ENCODE results near the gene ESRRA. TPM values are rescaled to one million over a fixed set of nuclear protein-coding genes. Genes with fewer than 3 reads are reported as not detected.
A peak's percentile ranks its signal among the peaks of the same experiment; 100 is the strongest.

The ESRRA gene
- total RNA-seq, 1 experiment from 2014 or later = 111 TPM

GRCh38 chr11:64355078-64355940 lies 50.0 kb downstream of the ESRRA start:
- no peak for TF ChIP-seq EZH2 (IDR thresholded peaks at IDR 0.05; ENCODE audit: low read length, unreplicated experiment)
- TF ChIP-seq CTCF (conservative IDR thresholded peaks at IDR 0.05; ENCODE audit: low read depth, low read length) = peak; percentile 98
- TF ChIP-seq EZH2phosphoT487 (IDR thresholded peaks at IDR 0.05; ENCODE audit: borderline replicate concordance, low read length) = no peak
- H3K4me1 ChIP-seq (ENCODE audit: insufficient read depth, low read length) = peaks cover 30% of the 10 kb centered on the region
- H4K20me1 ChIP-seq (ENCODE audit: low read length) = no peaks in the 10 kb centered on the region
- CTCF ChIA-PET = interaction anchor here (0.5 to 4.5 kb wide), 33 partner anchors 9 to 1559 kb away, joined by 3 to 106 read pairs (median 4); partner anchors contain the start of genes CCDC88B, ESRRA, PLCB3 and PRDX5
- H3F3A ChIP-seq (ENCODE audit: low read length, unreplicated experiment) = no peaks in the 10 kb centered on the region
- POLR2A ChIA-PET (ENCODE audit: unreplicated experiment) = interaction anchor here (0.8 to 1.3 kb wide), 3 partner anchors 13 to 50 kb away, joined by 4 to 20 read pairs (median 14); partner anchors contain the start of genes ESRRA, PRDX5 and TRMT112
- H3K27ac ChIP-seq (ENCODE audit: low read length) = peak overlapping the region; percentile 40
- H2AFZ ChIP-seq (ENCODE audit: low read length) = peak overlapping the region; percentile 90
- DNase-seq (peak; percentile 94), ATAC-seq (peak; percentile 54)
- no peaks in the 10 kb centered on the region for H3K27me3 ChIP-seq (ENCODE audit: low read length)
- H3K4me3 ChIP-seq (ENCODE audit: low read length) = peak overlapping the region; percentile 58
- H3K4me2 ChIP-seq (ENCODE audit: low read length) = peak overlapping the region; percentile 80
- BruUV-seq (replicated peaks) = no TSS peak
- no peaks in the 10 kb centered on the region for H3K9me2 ChIP-seq (replicated peaks; ENCODE audit: low read length)
- intact Hi-C loops (cut with micrococcal nuclease) = loop anchor here (1.0 to 5.0 kb wide), 4 partner anchors 37 to 297 kb away; partner anchors contain the start of genes ESRRA and PRDX5
- no peaks in the 10 kb centered on the region for H3K9me3 ChIP-seq (ENCODE audit: low read length)
- H3K79me2 ChIP-seq (ENCODE audit: low read length) = peaks cover 16% of the 10 kb centered on the region
- H3K36me3 ChIP-seq (ENCODE audit: low read depth, low read length) = no peaks in the 10 kb centered on the region
- H3K9ac ChIP-seq (ENCODE audit: low read length) = peak overlapping the region; percentile 46

- no peak overlapping the region for H3K4me2 ChIP-seq (ENCODE audit: low read length)
- H3K9me3 ChIP-seq (ENCODE audit: low read length) = no peaks in the 10 kb centered on the region
- no TSS peak for BruUV-seq (replicated peaks)
- POLR2A ChIA-PET (ENCODE audit: unreplicated experiment) = interaction anchor here (0.5 to 1.1 kb wide), 3 partner anchors 39 to 93 kb away, joined by 3 to 5 read pairs (median 4); partner anchors contain the start of genes PRDX5 and TRMT112
- no peak overlapping the region for H3K27ac ChIP-seq (ENCODE audit: low read length)
- H3K4me1 ChIP-seq (ENCODE audit: insufficient read depth, low read length) = peaks cover 36% of the 10 kb centered on the region
- DNase-seq = peak; percentile 79
- CTCF ChIA-PET = interaction anchor here (0.5 to 4.5 kb wide), 11 partner anchors 14 to 294 kb away, joined by 3 to 106 read pairs (median 4); partner anchors contain the start of genes DNAJC4, PRDX5 and TRMT112
- no peak overlapping the region for H3K9ac ChIP-seq (ENCODE audit: low read length)
- H3K9me2 ChIP-seq (replicated peaks; ENCODE audit: low read length) = no peaks in the 10 kb centered on the region
- intact Hi-C loops (cut with micrococcal nuclease) = loop anchor here (5.0 kb wide), 2 partner anchors 91 to 296 kb away; no protein-coding TSS in a partner anchor
- TF ChIP-seq EZH2 (IDR thresholded peaks at IDR 0.05; ENCODE audit: low read length, unreplicated experiment) (no peak), CTCF (conservative IDR thresholded peaks at IDR 0.05; ENCODE audit: low read depth, low read length) (peak; percentile 80)
- peaks cover 28% of the 10 kb centered on the region for H3K79me2 ChIP-seq (ENCODE audit: low read length)
- H4K20me1 ChIP-seq (ENCODE audit: low read length) = peaks cover 11% of the 10 kb centered on the region; the same call in 1 of the 2 replicates
- no peaks in the 10 kb centered on the region for H3F3A ChIP-seq (ENCODE audit: low read length, unreplicated experiment)
- H3K4me3 ChIP-seq (ENCODE audit: low read length) = no peak overlapping the region
- no peak for ATAC-seq
- peaks cover 7% of the 10 kb centered on the region; the same call in 1 of the 2 replicates for H3K36me3 ChIP-seq (ENCODE audit: low read depth, low read length)
- no peak overlapping the region for H2AFZ ChIP-seq (ENCODE audit: low read length)
- H3K27me3 ChIP-seq (ENCODE audit: low read length) = no peaks in the 10 kb centered on the region
These were observed 51.4 kb downstream of the ESRRA start for GRCh38 chr11:64356498-64357411.
